ENCODE data around the gene FBXW5.

- TF ChIP-seq, protein P1, sequence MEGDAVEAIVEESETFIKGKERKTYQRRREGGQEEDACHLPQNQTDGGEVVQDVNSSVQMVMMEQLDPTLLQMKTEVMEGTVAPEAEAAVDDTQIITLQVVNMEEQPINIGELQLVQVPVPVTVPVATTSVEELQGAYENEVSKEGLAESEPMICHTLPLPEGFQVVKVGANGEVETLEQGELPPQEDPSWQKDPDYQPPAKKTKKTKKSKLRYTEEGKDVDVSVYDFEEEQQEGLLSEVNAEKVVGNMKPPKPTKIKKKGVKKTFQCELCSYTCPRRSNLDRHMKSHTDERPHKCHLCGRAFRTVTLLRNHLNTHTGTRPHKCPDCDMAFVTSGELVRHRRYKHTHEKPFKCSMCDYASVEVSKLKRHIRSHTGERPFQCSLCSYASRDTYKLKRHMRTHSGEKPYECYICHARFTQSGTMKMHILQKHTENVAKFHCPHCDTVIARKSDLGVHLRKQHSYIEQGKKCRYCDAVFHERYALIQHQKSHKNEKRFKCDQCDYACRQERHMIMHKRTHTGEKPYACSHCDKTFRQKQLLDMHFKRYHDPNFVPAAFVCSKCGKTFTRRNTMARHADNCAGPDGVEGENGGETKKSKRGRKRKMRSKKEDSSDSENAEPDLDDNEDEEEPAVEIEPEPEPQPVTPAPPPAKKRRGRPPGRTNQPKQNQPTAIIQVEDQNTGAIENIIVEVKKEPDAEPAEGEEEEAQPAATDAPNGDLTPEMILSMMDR (IDR thresholded peaks at IDR 0.05 in 4 of 5, conservative IDR thresholded peaks at IDR 0.05 in 1 of 5) = no peak
- no peak for TF ChIP-seq POLR2A (IDR thresholded peaks at IDR 0.05)
Observed at GRCh38 chr9:136985853-136986252, 41.3 kb upstream of the FBXW5 start.
